Stimulated activated CD4-positive, alpha-beta T cell treated with anti-CD3 and anti-CD28 coated beads, Interleukin-2, amount 100 ng/mL, for 4 hours (primary cell): Measurements from ENCODE around the gene KIRREL3.

Source experiments
- DNase-seq: peaks from one replicate; pipeline ENCODE4 v3.0.0-alpha.2; 2020; ENCODE audit warnings: low read depth

KIRREL3 gene

DNA sequence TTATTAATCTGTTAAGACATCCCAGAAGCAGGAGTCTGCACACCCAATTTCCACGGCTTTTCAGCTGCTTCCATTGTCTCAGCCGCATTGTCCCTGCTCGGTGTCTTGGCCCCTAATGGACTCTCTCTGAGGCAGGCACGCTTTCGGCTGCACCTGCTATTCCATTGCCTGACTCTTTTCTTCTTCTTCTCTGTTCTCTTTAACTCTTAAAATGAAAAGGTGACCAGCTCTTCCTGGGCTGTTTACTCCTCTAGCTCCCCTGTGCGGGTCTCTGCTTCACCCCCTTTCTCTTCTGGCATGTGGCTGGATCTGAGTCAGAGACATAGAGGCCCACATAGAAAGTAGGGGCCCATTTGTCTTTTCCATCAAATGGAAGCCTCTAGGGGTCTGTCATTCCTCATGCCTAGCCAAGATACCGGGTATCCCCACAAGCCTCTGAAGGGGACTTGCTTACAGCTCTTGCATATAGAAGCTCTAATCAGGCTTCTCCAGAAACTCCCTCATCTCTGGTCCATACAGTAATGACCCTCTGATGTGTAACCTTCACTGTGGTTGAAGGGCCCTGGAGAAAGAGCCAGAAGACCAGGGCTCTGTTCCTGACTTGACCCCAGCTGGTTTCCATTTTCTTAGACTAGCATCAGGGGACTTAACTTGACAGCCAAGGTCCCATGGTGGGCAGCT is 401.2 kb downstream of the KIRREL3 start:
- DNase-seq: no peak

DNA sequence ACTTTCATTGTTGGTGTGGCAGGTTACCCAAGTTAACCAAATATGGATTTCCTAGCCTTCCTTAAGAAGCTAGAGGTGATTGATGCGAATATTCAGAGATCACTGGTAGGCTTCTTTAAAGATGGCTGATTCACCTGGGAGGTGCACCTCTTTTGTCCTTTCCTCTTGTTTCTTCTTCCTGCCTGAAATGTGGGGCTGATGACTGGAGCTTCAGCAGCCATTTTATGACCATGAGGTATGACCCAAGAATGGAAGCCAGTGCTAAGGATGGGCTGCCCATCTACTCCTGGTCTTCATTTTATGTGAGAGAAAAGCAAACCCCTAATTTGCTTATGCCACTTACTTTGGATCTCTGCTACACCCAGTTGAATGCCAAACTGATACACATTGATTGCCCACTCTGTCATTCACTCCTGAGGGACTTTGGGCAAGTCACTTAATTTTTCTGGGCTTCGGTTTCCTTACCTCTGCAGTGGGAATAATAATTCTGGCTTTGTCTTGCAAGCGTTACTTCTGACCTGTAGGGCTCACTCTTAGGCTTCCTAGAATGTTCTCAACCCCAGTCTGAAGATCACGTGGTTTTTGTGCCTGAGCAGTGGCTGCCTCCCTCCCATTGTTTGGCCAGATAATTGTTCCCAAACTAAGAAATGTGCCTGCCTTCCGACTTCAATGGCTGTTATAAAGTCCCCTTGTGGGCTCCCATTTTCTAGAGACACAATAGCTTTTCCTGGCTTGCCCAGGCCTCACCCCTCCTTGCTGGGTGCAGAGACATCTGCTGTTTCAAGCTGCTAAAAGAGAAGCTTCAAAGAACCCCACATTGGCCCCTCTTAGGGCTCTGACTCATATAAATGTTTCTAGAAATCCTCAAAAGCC is 402.0 kb downstream of the KIRREL3 start:
- DNase-seq: no peak

DNA sequence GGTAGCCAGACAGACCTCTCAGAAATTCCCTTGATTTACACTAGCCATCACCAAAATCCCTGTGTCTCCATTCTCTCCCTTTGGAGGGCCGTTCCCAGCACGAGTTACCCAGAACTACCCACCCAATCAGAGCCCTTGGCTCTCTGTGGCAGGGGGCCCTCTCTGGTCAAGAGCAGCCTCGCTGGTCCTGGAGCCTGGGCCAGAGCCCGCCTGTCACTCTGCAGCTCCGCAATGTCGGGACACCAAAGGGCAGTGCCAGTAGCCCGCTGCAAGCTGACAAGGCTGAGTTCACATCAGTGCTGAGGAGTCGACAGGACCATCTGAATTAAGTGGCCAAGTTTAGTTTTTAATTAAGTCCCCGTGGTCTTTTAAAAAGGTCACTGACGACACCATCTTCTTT is 403.5 kb downstream of the KIRREL3 start:
- no peak for DNase-seq

DNA sequence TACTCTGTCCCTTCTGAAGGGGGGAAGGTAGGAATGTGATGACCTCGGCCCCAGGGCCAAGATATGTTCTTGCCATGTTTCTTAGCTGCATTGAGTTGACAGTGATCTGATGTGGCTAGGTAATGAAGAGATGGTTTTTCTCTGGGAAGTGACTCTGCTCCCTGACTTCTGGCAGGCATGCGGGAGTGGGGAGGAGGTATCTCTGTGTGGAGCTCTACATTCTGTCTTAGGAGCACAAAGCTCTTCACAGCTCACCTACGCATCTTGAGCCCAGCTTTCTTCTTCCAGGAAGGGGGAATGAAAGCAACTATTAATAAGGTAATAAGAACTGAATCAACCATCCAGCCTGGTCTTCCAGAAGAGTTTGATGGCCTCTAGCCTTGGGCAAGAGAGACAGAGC is 404.1 kb downstream of the KIRREL3 start:
- DNase-seq: no peak

GRCh38 chr11:126595560-126595959 is 405.0 kb downstream of the KIRREL3 start:
- no peak for DNase-seq

DNA sequence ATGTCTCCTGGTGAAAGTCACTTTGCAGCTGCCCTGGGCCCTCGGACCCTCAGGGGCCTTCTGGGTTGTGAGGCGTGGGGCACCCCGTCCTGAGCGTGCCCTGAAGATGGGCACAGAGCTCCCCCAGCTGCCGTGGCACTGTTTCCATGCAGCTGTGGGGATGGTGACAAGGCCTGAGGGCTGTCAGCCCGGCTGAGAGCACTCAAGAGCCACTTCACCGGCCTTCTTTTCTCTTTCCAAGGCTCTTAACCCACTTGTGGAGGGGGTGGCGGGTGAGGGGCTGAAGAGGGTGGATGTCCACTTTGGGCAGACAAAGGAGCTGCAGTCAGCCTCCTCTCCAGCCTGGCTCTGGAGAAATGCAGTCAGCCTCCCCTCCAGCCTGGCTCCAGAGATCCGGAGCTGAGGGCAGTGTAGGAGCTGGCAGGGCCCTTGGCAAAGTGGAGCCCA is 405.6 kb downstream of the KIRREL3 start:
- DNase-seq: no peak

DNA sequence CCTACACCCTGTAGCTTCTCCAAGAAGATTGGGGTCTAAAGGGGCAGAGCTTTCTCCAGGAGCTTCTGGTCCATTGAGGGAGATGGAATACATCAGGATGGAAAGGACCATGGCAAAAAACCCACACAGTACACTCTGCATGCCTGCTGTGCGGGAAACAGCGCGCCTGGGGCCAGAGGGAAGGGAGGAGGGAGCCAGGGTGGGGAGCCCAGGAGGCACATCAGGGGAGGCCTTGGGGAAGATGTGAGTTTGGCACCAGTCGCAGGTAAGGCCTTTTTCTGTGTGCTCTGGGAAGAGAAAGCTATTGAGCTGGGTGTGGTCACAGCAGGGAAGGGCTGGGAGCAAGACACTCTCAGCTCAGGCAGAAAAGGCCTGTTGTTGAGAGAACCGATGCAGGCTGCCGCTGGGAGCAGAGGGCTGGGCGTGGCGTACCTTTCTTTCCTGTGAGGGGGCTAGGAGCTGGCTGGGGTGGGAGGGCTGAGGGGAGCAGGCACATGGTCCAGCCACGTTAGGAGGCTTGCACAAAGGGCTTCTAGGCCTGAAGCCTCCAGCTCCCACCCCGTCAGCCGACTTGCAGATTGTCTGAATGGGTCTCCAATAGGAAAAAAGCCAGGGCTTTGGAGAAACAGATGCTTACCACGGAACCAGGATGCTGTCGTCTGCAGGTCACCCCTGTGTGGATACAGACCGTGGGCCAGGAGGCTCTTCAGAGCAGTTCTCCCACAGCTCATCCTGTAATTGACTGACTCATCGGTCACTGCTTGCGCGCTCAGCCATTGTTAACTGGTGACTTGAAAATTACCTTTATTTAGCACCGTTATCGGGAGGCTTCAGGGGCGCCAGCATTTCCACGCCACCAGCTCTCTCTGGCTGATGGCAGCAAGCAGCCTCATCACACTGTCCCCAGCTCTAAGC is 407.8 kb downstream of the KIRREL3 start:
- no peak for DNase-seq

DNA sequence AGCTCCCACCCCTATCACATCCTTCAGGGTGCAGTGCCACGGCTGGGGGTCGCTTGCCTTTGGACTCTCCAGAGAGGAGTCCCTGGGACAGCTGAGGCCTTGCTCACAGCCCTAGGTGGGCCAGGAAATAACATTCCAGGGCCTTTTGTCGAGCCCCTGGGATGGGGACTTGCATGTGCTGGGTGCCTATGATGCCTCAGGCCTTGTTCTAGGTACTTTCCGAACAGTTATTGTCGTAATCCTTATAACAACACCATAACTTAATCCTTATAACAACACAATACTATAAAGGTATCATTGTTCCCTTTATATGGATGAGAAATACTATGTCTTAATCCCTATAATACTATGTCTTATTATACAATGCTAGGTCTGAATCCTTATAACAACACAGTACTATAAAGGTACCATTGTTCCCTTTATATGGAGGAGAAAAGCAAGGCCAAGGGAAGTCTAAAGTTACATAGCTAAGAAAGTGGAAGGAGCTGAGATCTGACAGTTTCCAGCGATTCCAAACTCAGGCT is 408.5 kb downstream of the KIRREL3 start:
- DNase-seq: no peak

DNA sequence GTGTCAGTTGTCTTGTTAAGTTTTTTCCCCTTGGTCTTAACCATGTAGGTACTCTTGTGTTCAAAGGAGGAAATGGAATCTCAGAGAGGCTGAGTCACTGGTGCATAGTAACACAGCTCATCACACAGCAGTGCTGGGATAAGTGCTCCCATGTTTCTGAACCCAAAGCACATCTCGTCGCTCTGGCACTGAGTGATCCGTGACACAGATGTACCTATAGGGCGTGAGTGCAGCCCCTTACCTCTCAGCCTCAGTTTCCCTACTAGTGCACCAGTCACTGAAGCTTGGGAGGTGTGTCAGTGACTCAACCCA is 411.1 kb downstream of the KIRREL3 start:
- no peak for DNase-seq

GRCh38 chr11:126588630-126589491 is 411.7 kb downstream of the KIRREL3 start:
- no peak for DNase-seq

DNA sequence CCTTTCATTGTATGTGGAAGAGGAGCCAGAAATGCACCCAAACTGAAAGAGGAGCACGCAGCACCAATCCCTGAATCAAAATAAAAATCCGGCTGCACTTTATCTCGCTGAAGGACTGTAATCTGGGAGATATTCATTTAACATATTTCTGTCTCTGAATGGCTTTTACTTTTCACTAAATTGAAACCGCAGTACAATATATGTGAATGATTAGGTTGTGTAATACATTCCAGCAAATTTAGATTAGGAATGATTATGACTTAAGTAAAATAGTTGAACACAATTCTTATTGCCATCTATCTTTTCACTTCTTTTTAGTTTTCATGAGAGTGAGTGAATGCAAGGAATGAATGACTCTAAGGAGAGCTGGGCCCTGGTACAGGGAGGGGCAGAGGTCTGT is 413.0 kb downstream of the KIRREL3 start:
- no peak for DNase-seq

- no peak for DNase-seq
These were observed 414.6 kb downstream of the KIRREL3 start for GRCh38 chr11:126585774-126586491.

DNA sequence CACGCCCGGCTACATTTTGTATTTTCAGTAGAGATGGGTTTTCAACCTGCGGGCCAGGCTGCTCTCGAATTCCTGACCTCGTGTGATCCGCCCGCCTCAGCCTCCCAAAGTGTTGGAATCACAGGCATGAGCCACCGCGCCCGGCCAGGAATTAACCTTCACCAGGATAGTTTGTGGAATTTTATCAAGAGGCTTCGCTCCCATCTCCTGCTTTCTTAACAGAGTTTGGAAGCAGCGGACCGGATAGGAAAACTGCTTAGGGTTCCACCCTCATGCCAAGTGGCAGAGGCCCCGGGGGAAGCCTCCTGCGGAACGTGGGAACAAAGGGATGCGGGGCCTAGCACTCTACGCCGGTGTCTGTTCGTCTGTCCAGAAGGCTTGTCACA is 415.2 kb downstream of the KIRREL3 start:
- DNase-seq: no peak

GRCh38 chr11:126583594-126584427 is 416.8 kb downstream of the KIRREL3 start:
- no peak for DNase-seq

GRCh38 chr11:126583101-126583500 is 417.5 kb downstream of the KIRREL3 start:
- no peak for DNase-seq

DNA sequence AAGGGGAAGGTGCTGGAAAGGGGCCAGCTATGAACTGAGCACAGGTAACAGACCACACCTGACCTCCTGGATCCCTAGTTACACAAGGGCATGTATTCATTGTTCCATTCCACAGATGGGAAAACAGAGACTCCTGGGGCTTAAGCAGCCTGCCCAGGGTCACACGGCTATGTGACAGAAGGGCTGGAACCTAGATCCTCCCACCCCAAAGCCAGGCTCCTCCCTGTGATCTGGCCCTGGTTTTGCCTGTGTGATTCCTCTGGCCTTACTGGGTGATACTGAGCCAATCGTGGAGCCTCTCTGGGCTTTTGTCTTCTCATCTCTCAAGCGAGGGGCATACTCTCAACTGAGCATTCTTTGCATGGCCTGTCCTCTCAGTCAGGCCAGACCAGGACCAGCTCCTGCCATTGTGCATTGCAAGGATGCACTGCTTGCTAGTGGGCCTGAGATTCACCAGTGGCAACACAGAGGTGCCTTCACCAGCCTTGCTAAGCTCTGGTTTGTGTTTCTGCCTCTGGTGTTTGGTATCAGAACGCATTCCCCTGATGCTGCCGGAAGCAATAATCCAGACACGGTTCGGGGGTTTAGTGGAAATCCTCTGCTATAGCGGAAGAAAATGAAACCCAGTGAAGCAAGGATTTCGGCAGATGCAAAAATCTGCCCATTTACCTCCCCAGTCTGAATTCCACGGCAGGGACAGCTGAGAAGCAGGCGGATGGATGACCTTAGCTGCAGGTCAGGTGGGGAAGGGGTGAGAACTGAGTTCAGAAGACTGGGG is 418.5 kb downstream of the KIRREL3 start:
- DNase-seq: no peak

- no peak for DNase-seq
These were observed 422.1 kb downstream of the KIRREL3 start for GRCh38 chr11:126578426-126578825.

GRCh38 chr11:126578021-126578420 is 422.5 kb downstream of the KIRREL3 start:
- DNase-seq: no peak

GRCh38 chr11:126575849-126576248 is 424.7 kb downstream of the KIRREL3 start:
- no peak for DNase-seq
